Suprapubic skin (tissue), 4 donors: Measurements from ENCODE around the gene KCNJ6. TPM values are rescaled to one million over a fixed set of nuclear protein-coding genes. Genes with fewer than 3 reads are reported as not detected.

Experiments
- DNase-seq, 2 donors: peaks; one replicate each; pipeline ENCODE4 v3.0.0-alpha.2; 2019; ENCODE audit warnings: low spot score in 2 of 2
- H3K27ac ChIP-seq: fragments of 200-600 bp; sonication (generic); one replicate; pipeline ENCODE4 v1.5.1; 2019
- H3K27me3 ChIP-seq: fragments of 200-600 bp; sonication (generic); one replicate; pipeline ENCODE4 v1.5.1; 2019
- H3K36me3 ChIP-seq: fragments of 200-600 bp; sonication (generic); one replicate; pipeline ENCODE4 v1.5.1; 2019
- H3K4me1 ChIP-seq: fragments of 200-600 bp; sonication (generic); one replicate; pipeline ENCODE4 v1.5.1; 2019
- H3K4me3 ChIP-seq: fragments of 200-600 bp; sonication (generic); one replicate; pipeline ENCODE4 v1.5.1; 2019; ENCODE audit warnings: mild to moderate bottlenecking
- H3K9me3 ChIP-seq: fragments of 200-600 bp; sonication (generic); one replicate; pipeline ENCODE4 v1.5.1; 2019
- CTCF ChIP-seq, 2 donors: fragments of 200-600 bp in 1 of 2; fragments of 450-650 bp in 1 of 2; sonication (generic) in 1 of 2; IDR thresholded peaks; one replicate each; pipeline ENCODE4 v1.5.1; 2016 to 2019; ENCODE audit warnings: antibody characterized with exemption in 2 of 2, mild to moderate bottlenecking in 1 of 2, moderate library complexity in 1 of 2
- EP300 ChIP-seq: sonication (generic); formaldehyde crosslinking; IDR thresholded peaks from one replicate; pipeline ENCODE4 v1.6.1; 2017; ENCODE audit warnings: antibody characterized with exemption
- POLR2A ChIP-seq, 2 donors: fragments of 450-650 bp; IDR thresholded peaks; one replicate each; pipeline ENCODE4 v1.6.1; 2017; ENCODE audit warnings: antibody characterized with exemption in 2 of 2, mild to moderate bottlenecking in 2 of 2, moderate library complexity in 2 of 2
- POLR2AphosphoS5 ChIP-seq, 3 donors: sonication (generic); formaldehyde crosslinking; IDR thresholded peaks; one replicate each; pipeline ENCODE4 v1.6.1; 2017; ENCODE audit warnings: antibody characterized with exemption in 3 of 3
- whole genome bisulfite sequencing: methylation state at CpG from one replicate; pipeline ENCODE4 v1.1.5; 2018; 5-methylcytosine and 5-hydroxymethylcytosine counted together
- total RNA-seq, 4 donors: library from RNA; depleted of rRNA; stranded (reverse); fragments of >200 nt; gene quantifications; one replicate each; pipeline ENCODE4 v1.1.0, GENCODE V29; 2016

Gene KCNJ6
- total RNA-seq, 4 donors from 2014 or later: not detected

- 84% methylated on average over 9 of the region's 9 CpGs for WGBS
- H3K36me3 ChIP-seq: no peaks in the 10 kb centered on the region
- no peak overlapping the region for H3K27ac ChIP-seq
- no peaks in the 10 kb centered on the region for H3K9me3 ChIP-seq
- no peak for DNase-seq
- peaks cover 4% of the 10 kb centered on the region for H3K27me3 ChIP-seq
- no peak for TF ChIP-seq POLR2AphosphoS5 (IDR thresholded peaks at IDR 0.05)
- no peak for TF ChIP-seq POLR2A (IDR thresholded peaks at IDR 0.05)
- no peak for TF ChIP-seq CTCF (IDR thresholded peaks at IDR 0.05)
- no peak for TF ChIP-seq EP300
- no peaks in the 10 kb centered on the region for H3K4me1 ChIP-seq
- H3K4me3 ChIP-seq: no peak overlapping the region
Measured at GRCh38 chr21:37828556-37828955, 87.7 kb downstream of the KCNJ6 start.

GRCh38 chr21:37827913-37828312 is 88.3 kb downstream of the KCNJ6 start:
- Histone ChIP-seq H3K4me1 (no peaks in the 10 kb centered on the region), H3K4me3 (no peak overlapping the region), H3K27me3 (peaks cover 4% of the 10 kb centered on the region), H3K27ac (no peak overlapping the region), H3K9me3 (no peaks in the 10 kb centered on the region), H3K36me3 (no peaks in the 10 kb centered on the region)
- no peak for TF ChIP-seq POLR2A (IDR thresholded peaks at IDR 0.05)
- TF ChIP-seq EP300: no peak
- no peak for TF ChIP-seq CTCF (IDR thresholded peaks at IDR 0.05)
- no peak for TF ChIP-seq POLR2AphosphoS5 (IDR thresholded peaks at IDR 0.05)
- WGBS: 85% methylated on average over 6 of the region's 6 CpGs
- no peak for DNase-seq

- H3K4me1 ChIP-seq: no peaks in the 10 kb centered on the region
- WGBS: 55% methylated on average over 3 of the region's 3 CpGs
- no peaks in the 10 kb centered on the region for H3K27me3 ChIP-seq
- TF ChIP-seq CTCF (IDR thresholded peaks at IDR 0.05) (no peak), POLR2AphosphoS5 (IDR thresholded peaks at IDR 0.05) (no peak), POLR2A (IDR thresholded peaks at IDR 0.05) (no peak), EP300 (no peak)
- no peak overlapping the region for H3K4me3 ChIP-seq
- DNase-seq: no peak
- no peaks in the 10 kb centered on the region for H3K9me3 ChIP-seq
- no peaks in the 10 kb centered on the region for H3K36me3 ChIP-seq
- H3K27ac ChIP-seq: no peak overlapping the region
Measured at GRCh38 chr21:37821786-37822450, 94.3 kb downstream of the KCNJ6 start.

GRCh38 chr21:37821092-37821491 is 95.2 kb downstream of the KCNJ6 start:
- Histone ChIP-seq H3K27ac (no peak overlapping the region), H3K27me3 (no peaks in the 10 kb centered on the region), H3K9me3 (no peaks in the 10 kb centered on the region), H3K4me3 (no peak overlapping the region), H3K36me3 (no peaks in the 10 kb centered on the region), H3K4me1 (no peaks in the 10 kb centered on the region)
- TF ChIP-seq CTCF (IDR thresholded peaks at IDR 0.05) (no peak), POLR2AphosphoS5 (IDR thresholded peaks at IDR 0.05) (no peak), POLR2A (IDR thresholded peaks at IDR 0.05) (no peak)
- DNase-seq: no peak
- WGBS: 82% methylated on average over 2 of the region's 2 CpGs

- no peak overlapping the region for H3K4me3 ChIP-seq
- H3K27ac ChIP-seq: no peak overlapping the region
- no peaks in the 10 kb centered on the region for H3K36me3 ChIP-seq
- H3K9me3 ChIP-seq: no peaks in the 10 kb centered on the region
- no peak for DNase-seq
- no peaks in the 10 kb centered on the region for H3K4me1 ChIP-seq
- no peaks in the 10 kb centered on the region for H3K27me3 ChIP-seq
- no peak for TF ChIP-seq POLR2A (IDR thresholded peaks at IDR 0.05)
- TF ChIP-seq CTCF (IDR thresholded peaks at IDR 0.05): no peak
- TF ChIP-seq EP300: no peak
- no peak for TF ChIP-seq POLR2AphosphoS5 (IDR thresholded peaks at IDR 0.05)
Measured at GRCh38 chr21:37819372-37819771, 96.9 kb downstream of the KCNJ6 start.
